NCI-H2107 treated with DMSO at 0.1 percent for 48 hours (cell line): ENCODE measurements around the gene PATJ.

ENCODE experiments used
- DNase-seq: peaks from one replicate; lab custom pipeline; 2025; ENCODE audit not compliant: unreplicated experiment; lab: John Stamatoyannopoulos, UW

Gene PATJ

DNA sequence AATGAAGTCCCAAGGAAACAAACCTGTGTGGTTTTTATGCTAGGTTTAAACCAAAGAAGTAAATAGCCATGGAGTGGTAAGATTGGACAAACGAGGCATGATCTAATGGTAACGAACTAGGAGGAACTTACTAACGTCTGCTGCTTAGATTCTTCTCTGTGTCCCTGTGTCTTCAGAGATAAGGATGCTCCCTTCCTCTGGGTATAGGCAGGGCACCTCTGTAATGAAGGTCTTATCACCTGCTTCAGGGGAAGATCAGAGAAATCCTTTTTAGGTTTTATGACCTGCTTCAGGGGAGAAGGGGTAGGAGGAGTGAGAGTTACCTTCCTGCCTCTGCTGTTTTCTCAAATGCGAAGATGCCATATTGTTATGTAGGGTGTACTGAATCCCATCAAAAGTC, 237.4 kb downstream of the PATJ start:
- DNase-seq: no peak

DNA sequence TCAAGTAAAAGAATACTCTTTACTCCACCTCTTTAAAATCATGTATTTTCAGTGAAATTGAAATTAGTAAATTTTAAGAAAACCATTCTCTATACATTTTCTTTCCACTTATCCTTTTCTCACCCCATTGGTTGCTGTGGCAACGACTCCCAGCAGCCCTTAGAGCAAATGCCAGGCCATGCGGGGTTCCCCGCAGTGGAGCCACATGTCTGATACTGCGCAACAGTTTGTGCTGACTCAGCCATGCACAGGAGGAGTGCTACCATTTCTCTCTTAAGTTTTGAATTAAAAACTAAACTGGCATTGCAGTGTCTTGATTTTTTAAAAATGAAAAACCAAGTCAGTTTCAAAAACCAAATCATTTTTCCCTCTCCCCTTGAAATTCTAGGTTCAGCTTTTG, 238.3 kb downstream of the PATJ start:
- no peak for DNase-seq

DNA sequence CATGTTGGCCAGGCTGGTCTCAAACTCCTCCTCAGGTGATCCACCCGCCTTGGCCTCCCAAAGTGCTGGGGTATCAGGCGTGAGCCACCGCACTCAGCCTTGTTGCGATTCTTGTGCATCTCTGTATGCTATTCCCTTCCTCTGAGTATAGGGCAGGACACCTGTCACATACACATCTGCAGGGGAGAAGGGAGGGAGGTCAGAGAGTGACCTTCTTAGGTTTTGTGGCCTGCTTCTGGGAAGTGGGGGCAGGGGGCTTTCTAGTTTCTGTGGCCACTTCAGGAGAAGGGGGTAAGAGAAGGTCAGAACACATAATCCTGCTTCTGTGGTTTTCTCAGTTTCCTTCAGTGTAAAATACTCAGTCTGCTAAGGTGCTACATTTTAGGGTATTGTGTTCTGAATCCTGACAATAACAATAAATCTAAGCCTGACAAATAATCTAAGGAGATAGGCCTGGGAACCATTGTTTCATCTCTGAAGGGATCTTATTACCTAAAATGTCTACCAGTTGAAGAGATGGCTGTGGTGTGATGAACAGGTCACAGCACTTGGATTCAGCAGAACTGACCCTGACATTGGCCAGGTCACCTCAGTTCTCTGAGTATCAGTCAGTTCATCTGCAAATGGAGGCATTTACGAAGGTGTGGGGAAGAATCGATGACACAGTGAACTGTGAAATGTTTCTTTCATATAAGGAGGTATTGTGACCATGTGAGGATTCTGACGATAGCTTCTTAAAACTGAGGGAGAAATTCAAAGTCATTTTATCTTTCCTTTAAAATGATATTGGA, 239.8 kb downstream of the PATJ start:
- DNase-seq: no peak

DNA sequence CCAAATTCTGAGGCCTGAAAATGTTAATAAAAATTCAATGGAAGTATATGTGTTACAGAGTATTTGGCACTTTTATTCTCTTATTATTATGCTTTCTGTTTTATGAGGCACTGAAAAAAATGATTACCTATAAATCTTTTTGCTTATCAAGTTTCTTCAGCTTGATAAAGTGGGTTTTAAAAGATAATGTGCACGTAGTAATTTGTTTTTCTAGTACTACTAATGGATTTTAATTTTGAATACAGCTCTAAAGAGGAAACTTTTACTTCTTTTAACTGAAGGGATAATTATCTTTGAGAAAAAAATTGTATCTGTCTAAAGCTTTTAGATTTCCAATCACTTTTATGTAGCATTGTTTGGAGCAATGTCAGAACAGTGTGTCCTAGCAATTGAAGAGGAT, 241.0 kb downstream of the PATJ start:
- DNase-seq: no peak

DNA sequence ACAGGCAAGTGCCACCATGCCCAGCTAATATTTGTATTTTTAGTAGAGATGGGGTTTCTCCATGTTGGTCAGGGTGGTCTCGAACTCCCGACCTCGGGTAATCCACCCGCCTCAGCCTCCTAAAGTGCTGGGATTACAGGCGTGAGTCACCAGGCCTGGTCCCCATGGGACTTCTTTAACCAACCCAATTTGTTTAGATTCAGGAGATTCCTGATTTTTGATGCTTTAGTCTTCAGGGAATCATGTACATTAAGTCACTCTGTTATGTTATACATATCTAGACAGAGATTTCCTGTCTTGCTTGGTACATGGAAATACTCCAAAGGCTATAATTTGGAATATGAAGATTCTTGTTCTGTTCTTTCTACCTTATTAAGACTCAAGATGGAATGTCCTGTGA, 250.0 kb downstream of the PATJ start:
- DNase-seq: no peak

DNA sequence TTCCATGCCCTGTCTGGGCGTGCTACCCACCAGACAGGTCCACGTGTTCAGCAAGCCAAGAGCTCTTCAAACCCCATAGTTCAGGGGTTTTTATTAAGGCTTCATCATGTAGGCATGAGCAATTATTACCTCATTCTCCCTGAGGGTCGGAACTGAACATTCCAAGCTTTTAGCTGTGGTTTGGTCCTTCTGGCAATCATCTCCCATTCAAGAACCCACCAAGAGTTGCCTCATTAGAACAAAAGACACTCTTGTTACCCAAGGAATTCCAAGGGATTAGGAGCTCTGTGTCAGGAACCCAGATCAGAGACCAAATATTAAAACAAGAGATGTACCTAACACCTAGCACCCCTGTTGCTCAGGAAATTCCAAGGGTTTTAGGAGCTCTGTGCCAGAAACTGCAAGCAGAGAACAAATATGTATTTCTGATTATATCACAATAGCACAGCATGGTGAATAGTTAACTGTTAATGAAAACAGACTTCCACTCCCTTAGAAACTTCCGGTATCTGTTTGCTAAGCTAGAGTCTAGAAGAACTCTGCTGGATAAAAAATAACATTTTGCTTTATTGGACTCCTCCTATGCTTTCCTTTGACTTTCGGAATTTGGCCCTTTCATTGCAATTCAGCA, 251.2 kb downstream of the PATJ start:
- no peak for DNase-seq

DNA sequence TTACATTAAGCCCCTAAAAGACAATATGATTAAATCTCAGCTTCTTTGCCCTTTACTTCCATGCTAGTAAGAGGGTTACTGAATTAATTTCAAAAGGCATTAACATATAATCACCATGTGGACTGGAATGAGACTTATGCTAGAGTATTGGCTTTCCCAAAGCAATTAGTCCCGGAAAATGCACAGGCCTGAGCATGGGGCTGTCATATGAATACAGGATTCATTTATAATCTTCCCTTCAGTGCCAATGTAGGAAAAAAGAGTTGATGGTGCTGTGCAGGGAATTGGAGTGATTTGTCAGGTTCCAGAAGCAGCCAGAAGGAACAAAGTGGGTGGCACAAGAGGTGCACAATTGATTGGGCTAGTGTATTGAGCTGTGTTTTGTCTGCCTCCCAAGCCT, 253.4 kb downstream of the PATJ start:
- DNase-seq: no peak

DNA sequence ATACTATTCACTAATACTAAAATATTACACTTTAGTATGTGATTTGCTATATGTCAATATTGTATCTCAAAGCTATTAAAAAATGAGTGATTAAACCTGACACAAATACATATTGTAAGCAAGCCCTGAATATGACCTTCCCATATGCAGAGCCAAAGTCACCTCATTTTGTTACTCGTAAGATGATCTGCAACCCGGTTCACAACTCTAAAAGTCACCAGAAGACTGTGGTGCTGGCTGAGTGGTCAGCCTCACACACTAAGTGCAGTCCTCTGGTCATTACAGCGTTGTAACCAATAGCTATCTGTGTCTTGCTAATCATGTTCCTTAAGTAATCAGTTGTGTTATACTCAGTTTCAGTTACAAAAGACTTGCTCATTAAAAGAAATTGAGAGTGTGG, 254.8 kb downstream of the PATJ start:
- no peak for DNase-seq

DNA sequence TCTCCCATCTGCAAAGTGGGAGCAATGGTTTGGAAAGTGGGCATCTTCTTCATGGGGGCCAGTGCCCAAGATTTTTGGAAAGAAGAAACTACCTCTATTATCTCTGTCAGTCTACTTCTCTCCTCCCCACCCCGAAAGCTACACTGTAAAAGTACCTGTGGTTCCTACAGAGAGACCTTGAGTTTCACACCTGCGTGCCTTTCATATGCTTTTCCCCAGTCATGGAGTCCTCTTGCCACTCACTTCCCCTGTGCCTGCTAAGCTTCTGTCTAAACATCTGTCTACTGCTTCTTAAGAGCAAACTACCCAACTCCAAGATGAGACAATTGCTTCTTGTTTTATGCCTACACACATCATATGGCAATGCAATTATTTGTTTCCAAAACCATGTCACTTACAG, 261.5 kb downstream of the PATJ start:
- no peak for DNase-seq

DNA sequence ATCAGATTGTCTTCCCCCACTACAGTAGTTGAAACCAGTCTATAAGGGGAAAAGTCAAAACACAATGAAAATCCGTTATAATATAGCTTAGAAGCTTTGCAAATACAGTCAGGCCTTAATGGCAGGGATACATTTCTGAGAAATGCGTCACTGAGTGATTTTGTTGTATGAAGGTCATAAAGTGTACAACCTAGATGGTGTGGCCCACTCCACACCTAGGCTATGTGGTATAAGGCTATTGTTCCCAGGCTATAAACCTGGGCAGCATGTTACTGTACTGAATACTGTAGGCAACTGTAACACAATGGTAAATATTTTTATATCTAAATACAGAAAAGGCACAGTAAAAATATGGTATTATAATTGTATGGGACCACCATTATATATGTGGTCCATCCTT, 264.4 kb downstream of the PATJ start:
- DNase-seq: no peak

DNA sequence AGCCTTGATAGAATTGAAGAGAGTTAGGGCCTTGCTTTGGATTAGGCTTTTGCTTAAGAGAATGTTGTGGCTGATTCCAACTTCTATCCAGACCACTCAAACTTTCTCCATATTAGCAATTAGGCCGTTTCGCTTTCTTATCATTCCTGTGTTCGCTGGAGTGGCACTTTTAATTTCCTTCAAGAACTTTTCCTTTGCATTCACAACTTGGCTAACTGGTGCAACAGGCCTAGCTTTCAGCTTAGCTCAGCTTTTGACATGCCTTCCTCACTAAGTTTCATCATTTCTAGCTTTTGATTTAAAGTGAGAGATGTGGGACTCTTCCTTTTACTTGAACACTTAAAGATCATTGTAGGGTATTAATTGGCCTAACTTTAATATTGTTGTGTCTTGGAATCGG, 268.7 kb downstream of the PATJ start:
- DNase-seq: no peak

DNA sequence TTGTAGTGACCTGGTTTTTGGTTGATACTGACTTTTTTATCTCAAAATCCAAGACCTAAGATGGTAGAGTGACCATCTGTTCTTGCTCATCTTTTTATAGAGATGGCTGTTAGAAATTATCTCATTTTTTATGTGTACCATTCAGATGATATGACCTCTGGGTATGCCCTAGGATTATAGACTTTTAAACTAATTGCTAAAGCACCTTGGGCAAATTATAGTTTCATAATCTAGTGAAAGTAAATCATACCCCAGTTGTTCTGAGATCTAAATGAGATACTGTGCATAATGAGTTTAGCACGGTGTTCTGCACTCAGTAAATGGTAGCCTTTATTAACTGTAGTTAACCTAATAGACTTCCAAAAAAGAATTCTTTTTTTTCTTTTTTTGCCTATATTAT, 269.8 kb downstream of the PATJ start:
- no peak for DNase-seq

DNA sequence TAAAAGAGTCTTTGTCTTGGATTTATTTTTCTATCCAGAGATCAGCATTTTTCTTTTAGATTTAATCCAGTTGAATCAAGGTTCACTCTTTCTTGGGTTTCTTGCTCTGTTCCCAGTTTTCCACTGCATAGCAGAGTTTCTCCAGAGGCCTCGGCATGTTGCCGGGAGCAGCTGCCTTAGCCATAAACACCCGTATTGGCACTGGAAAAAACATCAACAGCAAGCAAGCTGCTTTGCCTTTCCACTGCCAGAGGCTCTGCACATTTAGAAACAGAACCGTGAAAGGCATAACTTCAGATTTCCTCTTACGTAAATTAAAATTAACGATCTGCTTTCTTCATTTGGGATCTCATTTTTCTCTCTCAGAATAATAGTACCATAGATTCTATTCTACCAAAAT, 270.6 kb downstream of the PATJ start:
- no peak for DNase-seq

DNA sequence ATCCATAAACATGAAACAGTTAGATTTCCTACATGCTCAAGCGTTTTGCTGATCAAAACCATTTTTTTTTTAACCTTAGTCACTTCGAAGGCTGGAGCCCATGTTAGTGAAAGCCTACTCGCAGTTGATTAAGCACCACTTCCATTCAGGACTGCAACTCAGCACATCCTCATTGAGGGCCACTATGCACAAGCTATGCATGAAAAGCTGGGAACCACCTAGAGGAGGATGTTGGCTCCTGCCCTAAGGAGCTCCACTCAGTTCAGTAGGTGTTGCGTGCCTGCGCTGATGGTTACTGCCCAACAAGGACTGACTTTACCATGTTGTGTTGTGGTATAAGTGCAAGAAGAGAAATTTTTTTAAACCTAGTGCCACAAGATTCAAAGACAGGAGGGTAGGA, 271.0 kb downstream of the PATJ start:
- DNase-seq: no peak

DNA sequence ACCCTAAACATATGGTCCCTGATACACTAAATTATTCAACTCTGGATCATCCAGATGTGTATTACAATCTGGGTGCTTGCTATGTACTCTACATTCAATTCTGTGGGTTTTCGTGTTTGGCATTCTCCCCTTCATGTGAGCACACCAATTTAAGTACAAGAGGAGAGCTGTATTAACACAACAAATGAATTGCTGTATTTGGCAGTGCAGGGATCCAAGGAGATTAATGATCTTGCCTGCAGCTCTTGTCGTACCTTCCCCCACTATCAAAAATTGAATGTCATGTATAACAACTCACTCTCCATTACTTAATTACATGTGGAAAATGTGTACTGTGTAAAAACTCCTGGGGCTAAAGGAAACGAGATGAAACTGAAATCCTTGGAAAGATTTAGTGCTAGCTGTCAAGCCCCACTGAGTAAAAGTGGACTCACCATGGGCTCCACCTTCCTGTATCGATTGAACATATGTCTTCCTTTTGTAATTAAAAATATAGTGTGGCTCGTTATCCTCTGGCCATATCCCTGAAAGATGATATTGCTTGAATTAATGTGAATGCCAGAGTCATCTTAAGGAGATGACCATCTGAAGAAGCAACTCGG, 280.2 kb downstream of the PATJ start:
- DNase-seq: no peak

DNA sequence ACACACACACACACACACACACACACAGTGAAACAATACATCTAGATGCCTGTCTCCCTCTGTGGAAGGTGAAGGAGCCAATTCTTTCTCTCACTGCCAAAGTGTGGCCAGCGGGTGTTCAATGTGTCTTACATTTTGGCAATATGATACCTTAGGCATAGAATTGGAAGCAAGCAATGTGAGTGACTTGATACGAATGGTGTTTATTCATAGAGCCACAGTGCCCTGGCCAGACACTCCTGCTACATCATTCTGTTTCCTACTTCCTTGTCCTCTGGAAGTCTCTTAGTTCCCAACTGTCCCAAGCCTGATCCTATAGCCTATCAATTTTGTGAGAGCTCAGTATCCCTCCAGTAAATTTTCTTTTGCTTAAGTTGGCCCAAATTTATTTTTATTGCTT, 282.4 kb downstream of the PATJ start:
- DNase-seq: peak; percentile 87

DNA sequence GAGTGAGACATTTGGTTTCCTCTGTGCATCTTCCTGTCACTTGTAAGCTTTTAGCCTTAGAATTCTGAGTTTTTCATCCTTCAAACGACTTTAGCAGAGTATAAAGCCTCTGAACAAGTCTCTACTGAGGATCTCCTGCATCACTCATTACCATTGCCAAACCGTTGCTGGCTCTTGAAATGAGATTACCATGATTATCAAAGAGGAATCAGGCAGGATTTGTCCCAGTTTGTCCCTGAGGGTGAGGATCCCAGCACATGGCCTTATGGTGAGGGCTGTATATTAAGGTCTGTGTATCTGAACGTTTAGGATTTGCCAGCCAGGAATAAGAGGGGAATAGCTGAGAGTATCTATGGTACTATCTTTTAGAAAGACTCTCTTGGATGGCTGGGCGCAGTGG, 282.9 kb downstream of the PATJ start:
- DNase-seq: no peak

DNA sequence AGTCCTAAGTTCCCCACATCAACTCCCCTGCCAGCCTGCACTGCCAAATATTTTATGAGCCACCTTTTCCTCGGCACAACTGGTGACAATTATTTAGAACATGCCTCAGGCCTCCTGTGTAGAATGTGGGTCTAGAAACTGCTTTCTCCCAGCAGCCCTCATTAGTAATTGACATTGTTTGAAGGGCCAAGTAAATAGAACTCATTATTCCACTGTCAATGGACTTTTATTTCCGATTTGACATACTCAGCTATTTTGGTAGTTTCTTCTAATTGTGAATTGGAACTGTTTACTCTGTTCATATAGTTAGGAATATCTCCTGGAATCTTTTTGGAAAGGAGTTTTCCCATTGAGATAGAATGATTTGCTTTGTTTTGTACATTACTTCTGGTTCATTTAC, 283.6 kb downstream of the PATJ start:
- no peak for DNase-seq

DNA sequence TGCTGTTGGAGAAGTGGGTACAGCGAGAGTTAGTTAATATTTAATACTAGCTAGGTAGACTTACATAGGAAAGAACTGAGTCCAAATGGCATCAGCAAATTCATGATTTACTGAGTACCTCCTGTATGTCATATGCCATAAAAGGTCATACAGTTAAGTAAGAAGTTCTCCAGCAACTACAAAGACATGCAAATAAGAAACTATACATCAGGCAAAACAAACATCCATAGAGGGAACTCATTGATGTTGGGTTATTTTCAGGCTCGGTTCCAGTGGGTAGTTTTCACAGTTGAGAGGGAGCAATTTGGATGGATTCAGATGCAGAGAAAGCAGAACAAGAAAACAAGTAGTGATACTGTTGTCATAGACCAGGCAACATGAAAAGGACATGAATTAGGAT, 287.4 kb downstream of the PATJ start:
- no peak for DNase-seq

DNA sequence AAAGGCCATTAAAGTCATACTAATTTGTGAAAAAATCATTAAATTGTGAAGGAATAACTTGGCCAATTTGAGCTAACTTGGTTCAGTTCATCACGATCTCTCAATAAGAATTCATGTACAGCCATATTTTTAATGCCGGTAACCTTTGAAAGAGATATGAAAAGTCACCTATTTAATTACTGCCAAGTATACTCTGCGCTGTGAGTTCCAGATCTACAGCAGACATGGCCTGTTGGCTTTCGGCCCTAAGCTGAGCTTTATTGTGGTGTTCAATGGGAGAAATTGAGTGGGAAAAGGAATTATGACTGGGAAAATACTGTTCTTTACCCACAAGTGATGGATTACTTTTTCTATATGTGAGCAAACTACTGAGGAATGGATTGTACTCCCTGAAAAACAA, 292.5 kb downstream of the PATJ start:
- no peak for DNase-seq

DNA sequence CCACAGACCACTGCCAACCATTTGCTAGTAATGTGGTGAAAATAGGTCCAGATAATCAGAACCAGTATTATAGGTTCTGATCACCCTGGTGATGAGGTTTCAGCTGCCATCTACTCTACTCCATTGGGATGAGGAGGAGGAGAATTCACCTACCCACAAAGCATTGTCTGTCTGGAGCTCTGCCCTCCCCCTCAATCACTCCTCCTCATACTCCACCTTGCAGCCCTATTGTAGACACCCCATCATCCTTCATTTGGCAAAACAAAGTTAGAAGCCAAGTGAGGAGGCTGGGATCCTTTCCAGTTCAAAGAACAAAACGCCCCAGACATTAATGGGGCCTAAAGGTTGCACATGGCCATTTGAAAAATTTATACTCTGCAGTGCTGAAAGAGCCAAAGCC, 295.0 kb downstream of the PATJ start:
- no peak for DNase-seq

DNA sequence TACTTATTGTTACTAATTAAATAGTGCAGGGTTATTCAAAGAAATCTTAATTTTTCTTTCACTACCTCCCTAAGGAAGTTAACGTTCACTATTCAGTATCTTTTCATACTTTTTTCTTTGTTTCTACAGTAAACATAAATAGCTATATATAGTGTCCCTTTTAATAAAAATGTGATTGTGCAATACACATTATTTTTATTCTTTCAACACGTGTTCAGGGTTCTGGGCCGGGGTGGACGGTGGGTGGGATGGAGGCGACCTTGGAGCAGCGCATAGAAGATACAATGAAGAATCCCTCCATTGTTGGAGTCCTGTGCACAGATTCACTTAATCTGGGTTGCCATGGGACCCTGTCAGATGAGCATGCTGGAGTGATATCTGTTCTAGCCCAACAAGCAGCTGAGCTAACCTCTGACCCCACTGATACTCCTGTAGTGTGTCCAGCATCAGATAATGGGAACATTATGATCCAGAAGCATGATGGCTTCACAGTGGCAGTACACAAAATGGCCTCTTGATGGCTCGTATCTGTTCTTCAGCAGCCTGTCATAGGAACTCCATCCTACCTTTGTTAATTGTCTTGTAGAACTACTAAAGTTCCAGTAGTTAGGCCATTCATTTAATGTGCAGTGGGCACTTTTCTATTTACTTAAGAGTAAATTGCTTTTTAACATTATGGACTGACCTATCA, 296.5 kb downstream of the PATJ start:
- DNase-seq: no peak
